Neutrophil (primary cell): ENCODE results near the gene THOC2.
"Not testable (repeated sequence)": the region's sequence is repeated elsewhere in the genome, so short reads cannot be mapped to it uniquely, and the experiment has no call there.

Experiments
- H3K27ac ChIP-seq: fragments of 200-600 bp; sonication (generic); 2 replicates; pipeline ENCODE4 v1.5.1; 2016; ENCODE audit warnings: mild to moderate bottlenecking, moderate library complexity
- H3K27me3 ChIP-seq: fragments of 200-600 bp; sonication (generic); 2 replicates; pipeline ENCODE4 v1.6.0; 2016; ENCODE audit warnings: mild to moderate bottlenecking
- H3K36me3 ChIP-seq: fragments of 200-600 bp; sonication (generic); 2 replicates; pipeline ENCODE4 v1.5.1; 2017
- H3K4me1 ChIP-seq, 2 experiments: fragments of 200-600 bp in 1 of 2; sonication (generic) in 1 of 2; 1 replicate in 1 of 2; 2 replicates in 1 of 2; pipeline versions ENCODE4 v1.5.1 to v1.6.1; 2013 to 2016; ENCODE audit warnings: low read depth in 1 of 2, low read length in 1 of 2, mild to moderate bottlenecking in 1 of 2, moderate library complexity in 1 of 2; ENCODE audit not compliant: control insufficient read depth in 1 of 2, insufficient read depth in 1 of 2
- H3K4me3 ChIP-seq, 2 experiments: fragments of 200-600 bp in 1 of 2; sonication (generic) in 1 of 2; 1 replicate in 1 of 2; 2 replicates in 1 of 2; pipeline ENCODE4 v1.5.1; 2013 to 2016; ENCODE audit warnings: low read depth in 1 of 2, low read length in 1 of 2, mild to moderate bottlenecking in 1 of 2, moderate library complexity in 1 of 2
- H3K9me3 ChIP-seq: fragments of 200-600 bp; sonication (generic); 2 replicates; pipeline ENCODE4 v1.5.1; 2016
- CTCF ChIP-seq: fragments of 200-600 bp; sonication (generic); IDR thresholded peaks from 2 replicates; pipeline ENCODE4 v1.5.1; 2016; ENCODE audit warnings: antibody characterized with exemption

Gene THOC2

GRCh38 chrX:123713434-123713833 is 19.4 kb downstream of the THOC2 start:
- no peak for TF ChIP-seq CTCF
- no peak overlapping the region for H3K4me3 ChIP-seq

GRCh38 chrX:123711201-123711600 is 21.7 kb downstream of the THOC2 start:
- H3K9me3 ChIP-seq, H3K27ac ChIP-seq, H3K36me3 ChIP-seq, H3K4me3 ChIP-seq, H3K27me3 ChIP-seq, H3K4me1 ChIP-seq: not testable (repeated sequence)

More at GRCh38 chrX:123713434-123713833, 19.4 kb downstream of the THOC2 start:
- Histone ChIP-seq H3K4me1 (peaks cover 4% of the 10 kb centered on the region in 2 experiments), H3K27me3 (no peaks in the 10 kb centered on the region), H3K27ac (no peak overlapping the region), H3K36me3 (no peaks in the 10 kb centered on the region), H3K9me3 (no peaks in the 10 kb centered on the region)

- Histone ChIP-seq H3K4me1 (no peaks in the 10 kb centered on the region), H3K9me3 (no peaks in the 10 kb centered on the region), H3K36me3 (no peaks in the 10 kb centered on the region), H3K4me3 (no peak overlapping the region), H3K27ac (no peak overlapping the region), H3K27me3 (no peaks in the 10 kb centered on the region)
- TF ChIP-seq CTCF = no peak
Observed at GRCh38 chrX:123704781-123705180, 28.1 kb downstream of the THOC2 start.

- no peak overlapping the region for H3K4me3 ChIP-seq
- no peak overlapping the region for H3K27ac ChIP-seq
- TF ChIP-seq CTCF = no peak
Observed at GRCh38 chrX:123698979-123699520, 33.8 kb downstream of the THOC2 start.

GRCh38 chrX:123696334-123696733 is 36.5 kb downstream of the THOC2 start:
- Histone ChIP-seq H3K36me3 (peaks cover 4% of the 10 kb centered on the region), H3K27ac (no peak overlapping the region), H3K9me3 (no peaks in the 10 kb centered on the region), H3K27me3 (no peaks in the 10 kb centered on the region), H3K4me1 (no peaks in the 10 kb centered on the region), H3K4me3 (no peak overlapping the region)
- no peak for TF ChIP-seq CTCF

More at GRCh38 chrX:123698979-123699520, 33.8 kb downstream of the THOC2 start:
- Histone ChIP-seq H3K9me3 (no peaks in the 10 kb centered on the region), H3K27me3 (no peaks in the 10 kb centered on the region), H3K4me1 (no peaks in the 10 kb centered on the region), H3K36me3 (peaks cover 4% of the 10 kb centered on the region)

GRCh38 chrX:123695242-123695641 is 37.6 kb downstream of the THOC2 start:
- Histone ChIP-seq H3K9me3 (no peaks in the 10 kb centered on the region), H3K4me1 (no peaks in the 10 kb centered on the region), H3K36me3 (peaks cover 4% of the 10 kb centered on the region), H3K27me3 (no peaks in the 10 kb centered on the region), H3K27ac (no peak overlapping the region), H3K4me3 (no peak overlapping the region)
- TF ChIP-seq CTCF = no peak
